Mesenchymal stem cell (in vitro differentiated cells and primary cell): ENCODE results near the gene DPP3.

ENCODE experiments used
- DNase-seq: peaks from one replicate; pipeline ENCODE4 v3.0.0-alpha.2; 2013
- H2AFZ ChIP-seq: one replicate; pipeline ENCODE4 v1.6.1; 2013; ENCODE audit warnings: low read depth, mild to moderate bottlenecking, control low read depth, inconsistent platforms, low read length, moderate library complexity
- H2AK5ac ChIP-seq: 2 replicates; pipeline ENCODE4 v1.6.1; 2013; ENCODE audit warnings: low read length, moderate library complexity, mild to moderate bottlenecking, inconsistent platforms; ENCODE audit not compliant: severe bottlenecking
- H2BK120ac ChIP-seq: one replicate; pipeline ENCODE4 v1.6.1; 2013; ENCODE audit warnings: low read depth, mild to moderate bottlenecking, inconsistent platforms, low read length, moderate library complexity
- H2BK12ac ChIP-seq, 2 experiments: one replicate each; pipeline ENCODE4 v1.6.1; 2013; ENCODE audit warnings: inconsistent platforms in 2 of 2, low read length in 2 of 2, mild to moderate bottlenecking in 2 of 2, moderate library complexity in 2 of 2, control low read depth in 1 of 2
- H2BK15ac ChIP-seq: one replicate; pipeline ENCODE4 v1.6.1; 2013; ENCODE audit warnings: mild to moderate bottlenecking, low read depth, inconsistent platforms; ENCODE audit not compliant: poor library complexity, severe bottlenecking
- H2BK5ac ChIP-seq: 2 replicates; pipeline ENCODE4 v1.6.1; 2013; ENCODE audit warnings: low read depth, mild to moderate bottlenecking, low read length, control low read depth, inconsistent platforms; ENCODE audit not compliant: poor library complexity, severe bottlenecking
- H3K14ac ChIP-seq, 2 experiments: one replicate each; pipeline ENCODE4 v1.6.1; 2013; ENCODE audit warnings: inconsistent platforms in 2 of 2, low read length in 2 of 2, control low read depth in 1 of 2, mild to moderate bottlenecking in 1 of 2, moderate library complexity in 1 of 2
- H3K18ac ChIP-seq, 2 experiments: one replicate each; pipeline ENCODE4 v1.6.1; 2013; ENCODE audit warnings: inconsistent platforms in 2 of 2, low read length in 2 of 2, control low read depth in 1 of 2, low read depth in 1 of 2, mild to moderate bottlenecking in 1 of 2
- H3K23ac ChIP-seq, 2 experiments: one replicate each; pipeline ENCODE4 v1.6.1; 2013; ENCODE audit warnings: inconsistent platforms in 2 of 2, low read length in 2 of 2, mild to moderate bottlenecking in 2 of 2, moderate library complexity in 2 of 2, control low read depth in 1 of 2
- H3K27ac ChIP-seq: 2 replicates; pipeline ENCODE4 v1.5.1; 2013; ENCODE audit warnings: mild to moderate bottlenecking, moderate library complexity, low read length, control low read depth, inconsistent platforms; ENCODE audit not compliant: poor library complexity, severe bottlenecking
- H3K27me3 ChIP-seq, 2 experiments: 2 replicates each; pipeline versions ENCODE4 v1.6.1 to v1.7.0; 2013; ENCODE audit warnings: low read length in 2 of 2, mild to moderate bottlenecking in 2 of 2, moderate library complexity in 2 of 2, control low read depth in 1 of 2, inconsistent platforms in 1 of 2; ENCODE audit not compliant: control insufficient read depth in 1 of 2, insufficient read depth in 1 of 2
- H3K36me3 ChIP-seq, 2 experiments: 2 replicates each; pipeline versions ENCODE4 v1.6.1 to v1.7.0; 2013; ENCODE audit warnings: low read length in 2 of 2, control low read depth in 1 of 2, inconsistent platforms in 1 of 2, low read depth in 1 of 2, mild to moderate bottlenecking in 1 of 2; ENCODE audit not compliant: insufficient read depth in 2 of 2, control insufficient read depth in 1 of 2
- H3K4ac ChIP-seq, 2 experiments: one replicate each; pipeline ENCODE4 v1.6.1; 2013; ENCODE audit warnings: inconsistent platforms in 2 of 2, low read length in 2 of 2, mild to moderate bottlenecking in 2 of 2, moderate library complexity in 2 of 2, control low read depth in 1 of 2, low read depth in 1 of 2
- H3K4me1 ChIP-seq: 2 replicates; pipeline ENCODE4 v1.6.1; 2013; ENCODE audit warnings: low read depth, low read length, control low read depth; ENCODE audit not compliant: control insufficient read depth, insufficient read depth
- H3K4me2 ChIP-seq: 2 replicates; pipeline ENCODE4 v1.6.1; 2013; ENCODE audit warnings: low read length, mild to moderate bottlenecking, inconsistent platforms; ENCODE audit not compliant: poor library complexity, severe bottlenecking
- H3K4me3 ChIP-seq, 2 experiments: 2 replicates each; pipeline versions ENCODE4 v1.5.1 to v1.7.0; 2013; ENCODE audit warnings: low read length in 2 of 2, mild to moderate bottlenecking in 2 of 2, control low read depth in 1 of 2, low read depth in 1 of 2; ENCODE audit not compliant: insufficient read depth in 1 of 2
- H3K79me1 ChIP-seq: replicated peaks from 2 replicates; pipeline ENCODE4 v1.6.1; 2013; ENCODE audit warnings: mild to moderate bottlenecking, control low read depth, low read length, inconsistent platforms; ENCODE audit not compliant: poor library complexity, severe bottlenecking
- H3K9ac ChIP-seq: 2 replicates; pipeline ENCODE4 v1.7.0; 2013; ENCODE audit warnings: mild to moderate bottlenecking, low read length, moderate library complexity
- H3K9me3 ChIP-seq: 2 replicates; pipeline ENCODE4 v1.7.0; 2013; ENCODE audit warnings: mild to moderate bottlenecking, low read length; ENCODE audit not compliant: control insufficient read depth
- H4K8ac ChIP-seq: one replicate; pipeline ENCODE4 v1.6.1; 2013; ENCODE audit warnings: inconsistent platforms, mild to moderate bottlenecking, low read length, moderate library complexity
- H4K91ac ChIP-seq: one replicate; pipeline ENCODE4 v1.6.1; 2013; ENCODE audit warnings: mild to moderate bottlenecking, low read length, inconsistent platforms
- WGBS: methylation state at CpG from one replicate; pipeline ENCODE4 v1.1.7; 2013; ENCODE audit warnings: mixed read lengths; 5-methylcytosine and 5-hydroxymethylcytosine counted together

DPP3 gene

GRCh38 chr11:66531841-66532240, 51.6 kb downstream of the DPP3 start:
- H2BK120ac ChIP-seq, result no peak overlapping the region
- peaks cover 34 to 42% of the 10 kb centered on the region in 2 experiments for H3K36me3 ChIP-seq
- no peak overlapping the region for H2BK5ac ChIP-seq
- no peak overlapping the region for H3K9ac ChIP-seq
- H2BK12ac ChIP-seq, result no peak overlapping the region
- H2BK15ac ChIP-seq, result no peak overlapping the region
- H3K4me3 ChIP-seq, result no peak overlapping the region
- H2AK5ac ChIP-seq, result no peak overlapping the region
- no peak overlapping the region for H3K4ac ChIP-seq
- no peak overlapping the region for H3K18ac ChIP-seq
- H3K79me1 ChIP-seq, result no peaks in the 10 kb centered on the region
- no peaks in the 10 kb centered on the region for H3K4me1 ChIP-seq
- H3K4me2 ChIP-seq, result no peak overlapping the region
- peak overlapping the region; percentile 18 for H4K91ac ChIP-seq
- no peak overlapping the region for H3K14ac ChIP-seq
- no peak overlapping the region for H4K8ac ChIP-seq
- H2AFZ ChIP-seq, result no peak overlapping the region
- no peaks in the 10 kb centered on the region for H3K27me3 ChIP-seq
- DNase-seq, result no peak
- no peak overlapping the region for H3K27ac ChIP-seq
- H3K23ac ChIP-seq, result no peak overlapping the region
- H3K9me3 ChIP-seq, result no peaks in the 10 kb centered on the region
- 95% methylated on average over 11 of the region's 11 CpGs for WGBS

GRCh38 chr11:66532784-66533183, 52.5 kb downstream of the DPP3 start:
- no peak overlapping the region for H3K4me2 ChIP-seq
- no peak overlapping the region for H4K8ac ChIP-seq
- H3K27ac ChIP-seq, result no peak overlapping the region
- H3K9ac ChIP-seq, result no peak overlapping the region
- no peak overlapping the region for H2AK5ac ChIP-seq
- peak overlapping the region; percentile 12 for H2BK15ac ChIP-seq
- no peaks in the 10 kb centered on the region for H3K27me3 ChIP-seq
- no peak overlapping the region for H2BK120ac ChIP-seq
- 83% methylated on average over 5 of the region's 6 CpGs for WGBS
- DNase-seq, result no peak
- H3K9me3 ChIP-seq, result no peaks in the 10 kb centered on the region
- no peak overlapping the region for H2BK12ac ChIP-seq
- no peak overlapping the region for H3K18ac ChIP-seq
- no peaks in the 10 kb centered on the region for H3K4me1 ChIP-seq
- H3K36me3 ChIP-seq, result peaks cover 38 to 40% of the 10 kb centered on the region in 2 experiments
- H3K14ac ChIP-seq, result no peak overlapping the region
- no peak overlapping the region for H3K23ac ChIP-seq
- no peak overlapping the region for H2BK5ac ChIP-seq
- H4K91ac ChIP-seq, result no peak overlapping the region
- H3K79me1 ChIP-seq, result no peaks in the 10 kb centered on the region
- no peak overlapping the region for H3K4ac ChIP-seq
- H2AFZ ChIP-seq, result no peak overlapping the region
- no peak overlapping the region for H3K4me3 ChIP-seq

- Histone ChIP-seq H2AK5ac (no peak overlapping the region), H3K4ac (peak overlapping the region in 1 of 2 experiments; percentile 17), H3K4me1 (peaks cover 10% of the 10 kb centered on the region), H3K9me3 (no peaks in the 10 kb centered on the region), H3K36me3 (peaks cover 43 to 51% of the 10 kb centered on the region in 2 experiments), H2BK5ac (no peak overlapping the region), H3K14ac (no peak overlapping the region), H3K27me3 (no peaks in the 10 kb centered on the region), H3K79me1 (peaks cover 17% of the 10 kb centered on the region), H4K8ac (no peak overlapping the region), H4K91ac (peak overlapping the region; percentile 18), H3K23ac (no peak overlapping the region), H3K18ac (no peak overlapping the region), H2AFZ (no peak overlapping the region), H2BK120ac (no peak overlapping the region), H2BK15ac (no peak overlapping the region), H3K9ac (no peak overlapping the region), H3K4me3 (no peak overlapping the region), H2BK12ac (no peak overlapping the region), H3K4me2 (no peak overlapping the region), H3K27ac (no peak overlapping the region)
- 94% methylated on average over 16 of the region's 16 CpGs for WGBS
- no peak for DNase-seq
Observed at GRCh38 chr11:66539170-66539869, 59.1 kb downstream of the DPP3 start.

- Histone ChIP-seq H3K4ac (peak overlapping the region in 1 of 2 experiments; percentile 17), H2BK12ac (no peak overlapping the region), H3K4me1 (peaks cover 10% of the 10 kb centered on the region), H2BK120ac (no peak overlapping the region), H3K4me2 (no peak overlapping the region), H3K79me1 (peaks cover 17% of the 10 kb centered on the region), H2BK15ac (no peak overlapping the region), H3K4me3 (no peak overlapping the region), H2AFZ (no peak overlapping the region), H3K14ac (no peak overlapping the region), H3K18ac (no peak overlapping the region), H3K36me3 (peaks cover 43 to 51% of the 10 kb centered on the region in 2 experiments), H3K9ac (no peak overlapping the region), H3K27me3 (no peaks in the 10 kb centered on the region), H4K8ac (no peak overlapping the region), H2AK5ac (no peak overlapping the region), H3K23ac (no peak overlapping the region), H3K27ac (no peak overlapping the region), H2BK5ac (no peak overlapping the region), H4K91ac (peak overlapping the region; percentile 18), H3K9me3 (no peaks in the 10 kb centered on the region)
- WGBS, result 95% methylated on average over 10 of the region's 10 CpGs
- no peak for DNase-seq
Observed at GRCh38 chr11:66539870-66540213, 59.6 kb downstream of the DPP3 start.
